GM10266 (cell line): ENCODE results near the gene MALRD1.
"Not testable (repeated sequence)": the region's sequence is repeated elsewhere in the genome, so short reads cannot be mapped to it uniquely, and the experiment has no call there.

Experiments
- DNase-seq: peaks from one replicate; pipeline ENCODE4 v3.0.0; 2012; ENCODE audit errors: extremely low spot score
- TF ChIP-seq, protein P1 (sequence below): IDR thresholded peaks from 2 replicates; pipeline ENCODE4 v1.5.1; 2012; ENCODE audit warnings: mild to moderate bottlenecking, low read depth; ENCODE audit not compliant: control insufficient read depth, insufficient read depth; ENCODE audit errors: missing control alignments

The MALRD1 gene

DNA sequence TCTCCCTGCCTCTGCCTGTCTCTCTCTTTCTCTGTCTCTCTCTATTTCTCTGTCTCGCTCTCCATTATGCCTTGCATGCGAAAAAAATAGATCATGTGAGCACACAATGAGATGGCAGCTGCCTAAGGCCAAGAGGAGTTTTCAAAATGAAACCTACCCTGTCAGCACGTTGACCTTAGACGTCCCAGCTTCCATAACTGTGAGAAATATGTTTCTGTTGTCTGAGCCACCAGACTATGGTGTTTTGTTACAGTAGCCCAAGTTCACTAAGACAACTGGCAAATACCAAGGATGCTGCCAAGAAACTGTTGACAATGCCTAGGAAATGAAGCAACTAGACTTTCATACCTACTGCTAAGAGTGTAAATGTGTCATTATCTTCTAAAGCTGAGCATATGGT lies 697.1 kb downstream of the MALRD1 start:
- DNase-seq: no peak
- TF ChIP-seq, protein P1, sequence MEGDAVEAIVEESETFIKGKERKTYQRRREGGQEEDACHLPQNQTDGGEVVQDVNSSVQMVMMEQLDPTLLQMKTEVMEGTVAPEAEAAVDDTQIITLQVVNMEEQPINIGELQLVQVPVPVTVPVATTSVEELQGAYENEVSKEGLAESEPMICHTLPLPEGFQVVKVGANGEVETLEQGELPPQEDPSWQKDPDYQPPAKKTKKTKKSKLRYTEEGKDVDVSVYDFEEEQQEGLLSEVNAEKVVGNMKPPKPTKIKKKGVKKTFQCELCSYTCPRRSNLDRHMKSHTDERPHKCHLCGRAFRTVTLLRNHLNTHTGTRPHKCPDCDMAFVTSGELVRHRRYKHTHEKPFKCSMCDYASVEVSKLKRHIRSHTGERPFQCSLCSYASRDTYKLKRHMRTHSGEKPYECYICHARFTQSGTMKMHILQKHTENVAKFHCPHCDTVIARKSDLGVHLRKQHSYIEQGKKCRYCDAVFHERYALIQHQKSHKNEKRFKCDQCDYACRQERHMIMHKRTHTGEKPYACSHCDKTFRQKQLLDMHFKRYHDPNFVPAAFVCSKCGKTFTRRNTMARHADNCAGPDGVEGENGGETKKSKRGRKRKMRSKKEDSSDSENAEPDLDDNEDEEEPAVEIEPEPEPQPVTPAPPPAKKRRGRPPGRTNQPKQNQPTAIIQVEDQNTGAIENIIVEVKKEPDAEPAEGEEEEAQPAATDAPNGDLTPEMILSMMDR: no peak

DNA sequence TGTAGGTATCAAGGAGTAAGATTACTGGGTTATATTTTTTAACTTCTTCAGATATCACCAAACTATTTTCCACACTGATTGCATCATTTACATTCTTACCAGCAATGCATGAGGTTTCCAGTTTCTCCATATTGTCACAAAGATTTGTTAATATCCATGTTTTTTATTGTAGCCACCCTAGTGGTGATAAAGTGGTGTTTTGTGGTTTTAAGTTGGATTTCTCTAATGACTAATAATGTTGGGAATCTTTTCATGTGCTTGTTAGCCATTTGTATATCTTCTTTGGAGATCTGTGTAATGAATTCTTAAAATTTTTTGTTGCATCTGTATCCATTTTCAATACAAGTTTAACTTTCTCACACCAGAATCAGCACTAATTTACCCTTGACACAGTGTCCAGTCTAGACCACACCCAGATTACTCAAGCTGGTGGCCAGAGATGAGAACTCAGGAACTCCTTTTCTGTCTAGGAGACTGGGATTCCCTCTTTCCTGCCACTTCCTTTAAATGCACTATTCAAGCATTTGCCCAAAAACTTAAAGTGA lies 700.7 kb downstream of the MALRD1 start:
- TF ChIP-seq, protein P1: no peak
- no peak for DNase-seq

DNA sequence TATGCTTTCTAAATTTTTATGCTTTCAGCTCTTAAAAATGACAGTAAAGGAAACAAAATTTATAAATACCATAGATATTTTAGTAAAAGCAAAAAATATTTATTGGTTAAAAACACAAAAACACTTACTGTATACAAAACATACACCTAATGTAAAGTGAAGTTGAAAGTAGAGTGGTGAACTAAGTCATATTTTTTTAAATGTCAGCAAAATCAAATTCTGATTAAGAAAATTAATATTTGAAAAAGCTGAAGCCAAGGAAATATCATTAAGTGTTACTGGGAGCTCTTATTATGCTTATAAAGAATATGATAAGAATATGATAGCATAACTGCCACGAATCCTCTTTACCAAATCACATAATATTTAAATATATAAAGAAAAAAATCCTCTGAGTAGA lies 702.4 kb downstream of the MALRD1 start:
- no peak for DNase-seq

DNA sequence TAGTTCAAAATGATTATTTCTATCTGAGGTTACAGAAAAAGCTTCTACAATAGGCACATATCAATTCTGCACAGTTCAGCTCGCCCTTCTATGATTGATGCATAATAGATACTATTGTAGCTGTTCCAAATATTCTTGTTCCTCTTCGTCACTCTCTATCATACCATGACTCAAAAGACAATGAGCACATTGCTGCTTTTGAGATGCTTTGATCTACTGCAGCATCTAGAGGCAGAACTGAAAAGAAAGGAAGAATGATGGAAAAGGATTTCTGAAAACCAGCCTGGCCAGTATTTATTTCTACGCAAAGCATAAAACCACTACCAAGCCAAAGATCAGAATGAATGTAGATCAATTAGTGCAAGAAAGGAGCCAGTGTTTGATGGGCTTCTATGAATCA lies 708.3 kb downstream of the MALRD1 start:
- DNase-seq: no peak
- TF ChIP-seq, protein P1: no peak

More for the DNA sequence above, 702.4 kb downstream of the MALRD1 start:
- TF ChIP-seq, protein P1: no peak

DNA sequence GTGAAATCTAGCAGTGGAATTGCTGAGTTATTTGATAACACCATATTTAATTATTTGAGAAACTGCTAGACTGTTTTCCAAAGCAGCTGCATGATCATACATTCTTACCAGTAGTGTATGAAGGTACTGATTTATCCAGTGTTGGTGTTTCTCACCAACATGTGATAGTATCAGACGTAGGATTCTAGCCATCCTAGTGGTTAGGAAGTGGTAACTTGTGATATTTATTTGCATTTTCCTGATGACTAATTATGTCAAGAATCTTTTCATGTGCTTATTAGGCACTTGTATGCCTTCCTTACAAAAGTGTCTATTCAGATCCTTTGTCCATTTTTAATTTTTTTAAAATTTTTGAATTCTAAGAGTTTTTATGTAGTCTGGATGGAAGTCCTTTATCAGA lies 713.4 kb downstream of the MALRD1 start:
- TF ChIP-seq, protein P1: no peak
- DNase-seq: no peak

DNA sequence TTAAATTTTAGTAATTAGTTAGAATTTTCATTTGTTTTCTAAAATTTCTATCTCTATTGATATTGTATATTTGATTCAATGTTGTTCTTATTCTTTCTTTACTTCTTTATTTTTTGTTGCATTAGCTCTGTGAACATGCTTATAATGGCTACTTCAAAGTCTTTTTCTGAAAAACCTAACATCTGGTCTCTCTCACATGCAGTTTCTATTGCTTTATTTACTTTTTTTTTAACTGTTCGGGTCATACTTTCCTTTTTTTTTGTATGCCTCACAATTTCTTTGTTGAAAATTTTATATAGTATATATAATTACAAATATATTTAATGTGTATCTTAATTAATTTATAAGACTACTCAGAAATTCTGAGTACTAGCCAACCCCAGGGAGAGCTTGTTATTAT lies 715.5 kb downstream of the MALRD1 start:
- TF ChIP-seq, protein P1: no peak
- no peak for DNase-seq

DNA sequence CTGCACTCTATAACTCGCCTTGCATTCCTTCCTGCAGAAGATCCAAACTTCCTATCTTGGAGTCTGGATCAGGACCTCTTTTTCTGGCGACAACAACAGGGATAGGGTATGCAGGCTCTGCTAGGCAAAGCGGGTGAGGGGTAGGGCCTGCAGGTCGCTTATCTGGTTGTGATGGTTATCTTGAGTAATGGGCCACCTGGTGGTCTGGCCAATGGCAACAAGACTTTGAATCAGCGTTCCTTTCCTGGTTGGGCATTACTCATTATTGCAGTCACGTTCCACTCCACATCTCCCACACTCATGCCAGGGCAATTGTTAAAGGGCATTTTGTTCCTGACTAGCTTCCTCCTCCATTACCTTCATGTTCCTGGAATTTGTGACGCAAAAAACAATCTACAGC lies 719.3 kb downstream of the MALRD1 start:
- TF ChIP-seq, protein P1: no peak
- DNase-seq: no peak

DNA sequence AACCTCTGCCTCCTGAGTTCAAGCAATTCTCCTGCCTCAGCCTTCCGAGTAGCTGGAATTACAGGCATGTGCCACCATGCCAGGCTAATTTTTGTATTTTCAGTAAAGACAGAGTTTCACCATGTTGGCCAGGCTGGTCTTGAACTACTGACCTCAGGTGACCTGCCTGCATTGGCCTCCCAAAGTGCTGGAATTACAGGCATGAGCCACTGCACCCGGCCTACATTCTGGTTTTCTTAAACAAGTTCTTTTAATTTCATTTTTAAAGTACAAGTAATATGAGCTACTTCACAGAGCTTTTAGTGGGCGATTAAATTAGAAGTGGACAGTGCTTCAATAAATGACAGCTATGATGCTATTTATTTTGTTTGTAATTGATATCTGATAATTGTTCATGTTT lies 721.2 kb downstream of the MALRD1 start:
- DNase-seq: not testable (repeated sequence)
